HepG2 (cell line): ENCODE measurements around the gene NUDT2. TPM values are rescaled to one million over a fixed set of nuclear protein-coding genes. Genes with fewer than 3 reads are reported as not detected.

Source experiments
- ATF7-NPFF ChIP-seq: sonication (generic); formaldehyde crosslinking; IDR thresholded peaks from 2 replicates; pipeline ENCODE4 v1.8.1; 2023; ENCODE audit warnings: mild to moderate bottlenecking, low read depth, missing genetic modification reagents, moderate library complexity
- CCAR2 ChIP-seq: fragments of 200-400 bp; formaldehyde crosslinking; optimal IDR thresholded peaks from 2 replicates; pipeline ENCODE3; 2018; ENCODE audit warnings: low read depth, mild to moderate bottlenecking, low read length, moderate library complexity
- CHD2 ChIP-seq: IDR thresholded peaks from 2 replicates; pipeline ENCODE4 v1.6.1; 2011; ENCODE audit warnings: low read depth, low read length, improper control_type of control experiment
- IRF1 ChIP-seq: sonication (generic); formaldehyde crosslinking; IDR thresholded peaks from 2 replicates; pipeline ENCODE4 v1.4.0; 2020; ENCODE audit warnings: low read depth, mild to moderate bottlenecking, missing genetic modification reagents
- JARID2 ChIP-seq: sonication (generic); formaldehyde crosslinking; IDR thresholded peaks from 2 replicates; pipeline ENCODE4 v1.8.1; 2023; ENCODE audit warnings: missing genetic modification reagents, inconsistent platforms; ENCODE audit not compliant: insufficient replicate concordance
- KAT2B ChIP-seq: fragments of 150-350 bp; IDR thresholded peaks from 2 replicates; pipeline ENCODE4 v1.6.1; 2014; ENCODE audit warnings: low read depth, low read length, borderline replicate concordance
- NFIB ChIP-seq: sonication (generic); formaldehyde crosslinking; IDR thresholded peaks from 2 replicates; pipeline ENCODE4 v1.9.0; 2021; ENCODE audit warnings: missing genetic modification reagents, mild to moderate bottlenecking, borderline replicate concordance
- NR3C1 ChIP-seq: sonication (generic); formaldehyde crosslinking; IDR thresholded peaks from 2 replicates; pipeline ENCODE4 v1.4.0; 2020; ENCODE audit warnings: missing genetic modification reagents
- RNF2 ChIP-seq: fragments of 450-650 bp; conservative IDR thresholded peaks from 2 replicates; pipeline ENCODE4 v1.6.1; 2016; ENCODE audit warnings: low read depth
- SIX1 ChIP-seq: sonication (generic); formaldehyde crosslinking; IDR thresholded peaks from 2 replicates; pipeline ENCODE4 v1.4.0; 2020; ENCODE audit warnings: missing genetic modification reagents, borderline replicate concordance
- SOX13 ChIP-seq, 3 experiments: fragments of 450-650 bp in 1 of 3; sonication (generic) in 1 of 3; formaldehyde crosslinking in 1 of 3; IDR thresholded peaks in 2 of 3; conservative IDR thresholded peaks in 1 of 3; 2 replicates each; pipeline versions ENCODE4 v1.5.0 to v1.6.1; 2016 to 2020; ENCODE audit warnings: antibody characterized with exemption in 1 of 3, mild to moderate bottlenecking in 1 of 3, missing compliant biosample characterization in 1 of 3, missing genetic modification reagents in 1 of 3, moderate library complexity in 1 of 3
- TGIF2 ChIP-seq: IDR thresholded peaks from 2 replicates; pipeline ENCODE4 v1.6.1; 2016; ENCODE audit warnings: control low read depth, missing compliant biosample characterization
- ZBTB3 ChIP-seq: sonication (generic); formaldehyde crosslinking; IDR thresholded peaks from 2 replicates; pipeline ENCODE4 v1.4.0; 2020; ENCODE audit warnings: low read depth, mild to moderate bottlenecking, moderate library complexity, missing genetic modification reagents, borderline replicate concordance
- ZC3H4 ChIP-seq: sonication (generic); formaldehyde crosslinking; IDR thresholded peaks from 2 replicates; pipeline ENCODE4 v1.4.0; 2020; ENCODE audit warnings: missing genetic modification reagents, borderline replicate concordance
- ZNF136 ChIP-seq: sonication (generic); formaldehyde crosslinking; IDR thresholded peaks from 2 replicates; pipeline ENCODE4 v1.8.1; 2022; ENCODE audit warnings: low read depth, mild to moderate bottlenecking, moderate library complexity, missing genetic modification reagents
- ZNF570 ChIP-seq: sonication (generic); formaldehyde crosslinking; IDR thresholded peaks from 2 replicates; pipeline ENCODE4 v1.4.0; 2020; ENCODE audit warnings: mild to moderate bottlenecking, missing genetic modification reagents, borderline replicate concordance
- ZNF687 ChIP-seq: sonication (generic); formaldehyde crosslinking; IDR thresholded peaks from 2 replicates; pipeline ENCODE4 v1.5.1; 2020; ENCODE audit warnings: mild to moderate bottlenecking, missing genetic modification reagents, moderate library complexity
- ZNF75D ChIP-seq: sonication (generic); formaldehyde crosslinking; IDR thresholded peaks from 2 replicates; pipeline ENCODE4 v1.8.1; 2023; ENCODE audit warnings: missing genetic modification reagents, mild to moderate bottlenecking, borderline replicate concordance
- polyA plus RNA-seq, 8 experiments: library from polyadenylated mRNA; depleted of rRNA in 3 of 8; stranded (reverse) in 7 of 8; unstranded in 1 of 8; fragments of >200 nt; fragmentation: Illumina TruSeq in 4 of 8; extraction: Trizol in 4 of 8; gene quantifications; 2 replicates each; pipeline versions ENCODE4 v1.2.1 to v1.2.3, GENCODE V29; 2011 to 2016; ENCODE audit warnings: low read depth in 4 of 8, missing spikeins in 1 of 8, mixed read lengths in 1 of 8; ENCODE audit not compliant: insufficient read depth in 1 of 8
- total RNA-seq, 5 experiments: library from RNA; depleted of rRNA; stranded (reverse); fragments of >200 nt; fragmentation: Illumina TruSeq; extraction: Trizol; gene quantifications; 2 replicates each; pipeline ENCODE4 v1.2.3, GENCODE V29; 2016; ENCODE audit warnings: low read depth in 1 of 5
- TF ChIP-seq, protein P1 (sequence below): sonication (generic); formaldehyde crosslinking; IDR thresholded peaks from 2 replicates; pipeline ENCODE4 v1.5.0; 2020; ENCODE audit warnings: missing genetic modification reagents
- TF ChIP-seq, protein P2 (sequence below): sonication (generic); formaldehyde crosslinking; IDR thresholded peaks from 2 replicates; pipeline ENCODE4 v1.8.0; 2022; ENCODE audit warnings: low read depth, missing genetic modification reagents

Gene NUDT2
- total and polyA plus RNA-seq, 2 of the 13 experiments (the other 11 are each of a cell fraction or from before 2014, with no cell fraction given): 19.9 to 24.6 TPM

- TF ChIP-seq CHD2 (no peak), ZNF136 (CRISPR knock-in tag) (no peak), ZC3H4 (no peak), KAT2B (no peak), RNF2 (no peak), SOX13 (IDR thresholded peaks at IDR 0.05) (no peak), SOX13 (CRISPR knock-in tag; conservative IDR thresholded peaks at IDR 0.05 in 1 of 2, IDR thresholded peaks at IDR 0.05 in 1 of 2) (no peak), TGIF2 (CRISPR knock-in tag) (no peak), JARID2 (CRISPR knock-in tag) (no peak), SIX1 (CRISPR knock-in tag) (no peak), ZNF570 (CRISPR knock-in tag) (no peak), ZBTB3 (CRISPR knock-in tag) (no peak), CCAR2 (no peak), NR3C1 (no peak), ZNF75D (CRISPR knock-in tag) (no peak), IRF1 (CRISPR knock-in tag) (no peak), ATF7-NPFF (CRISPR knock-in tag) (no peak), ZNF687 (CRISPR knock-in tag) (no peak), NFIB (CRISPR knock-in tag) (no peak)
- TF ChIP-seq, protein P1, sequence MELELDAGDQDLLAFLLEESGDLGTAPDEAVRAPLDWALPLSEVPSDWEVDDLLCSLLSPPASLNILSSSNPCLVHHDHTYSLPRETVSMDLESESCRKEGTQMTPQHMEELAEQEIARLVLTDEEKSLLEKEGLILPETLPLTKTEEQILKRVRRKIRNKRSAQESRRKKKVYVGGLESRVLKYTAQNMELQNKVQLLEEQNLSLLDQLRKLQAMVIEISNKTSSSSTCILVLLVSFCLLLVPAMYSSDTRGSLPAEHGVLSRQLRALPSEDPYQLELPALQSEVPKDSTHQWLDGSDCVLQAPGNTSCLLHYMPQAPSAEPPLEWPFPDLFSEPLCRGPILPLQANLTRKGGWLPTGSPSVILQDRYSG (CRISPR knock-in tag): no peak
- TF ChIP-seq, protein P2, sequence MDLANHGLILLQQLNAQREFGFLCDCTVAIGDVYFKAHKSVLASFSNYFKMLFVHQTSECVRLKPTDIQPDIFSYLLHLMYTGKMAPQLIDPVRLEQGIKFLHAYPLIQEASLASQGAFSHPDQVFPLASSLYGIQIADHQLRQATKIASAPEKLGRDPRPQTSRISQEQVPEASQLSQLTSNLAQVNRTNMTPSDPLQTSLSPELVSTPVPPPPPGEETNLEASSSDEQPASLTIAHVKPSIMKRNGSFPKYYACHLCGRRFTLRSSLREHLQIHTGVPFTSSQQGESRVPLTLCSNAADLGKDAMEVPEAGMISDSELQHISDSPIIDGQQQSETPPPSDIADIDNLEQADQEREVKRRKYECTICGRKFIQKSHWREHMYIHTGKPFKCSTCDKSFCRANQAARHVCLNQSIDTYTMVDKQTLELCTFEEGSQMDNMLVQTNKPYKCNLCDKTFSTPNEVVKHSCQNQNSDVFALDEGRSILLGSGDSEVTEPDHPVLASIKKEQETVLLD (CRISPR knock-in tag): no peak; the same call in 1 of the 2 replicates
Measured at GRCh38 chr9:34379334-34380033, 50.1 kb downstream of the NUDT2 start (continued).
